Ectodermal cell (in vitro differentiated cells): ENCODE results near the gene ADAMTS4.
"Not testable (repeated sequence)": the region's sequence is repeated elsewhere in the genome, so short reads cannot be mapped to it uniquely, and the experiment has no call there.

Experiments
- H3K27ac ChIP-seq: 2 replicates; pipeline ENCODE4 v1.7.0; 2013; ENCODE audit warnings: mild to moderate bottlenecking, low read depth, low read length; ENCODE audit not compliant: insufficient read depth, poor library complexity, severe bottlenecking
- H3K27me3 ChIP-seq: 2 replicates; pipeline ENCODE4 v1.7.0; 2013; ENCODE audit warnings: mild to moderate bottlenecking, low read length; ENCODE audit not compliant: insufficient read depth, control insufficient read depth, poor library complexity, severe bottlenecking
- H3K36me3 ChIP-seq: one replicate; pipeline ENCODE4 v1.7.0; 2013; ENCODE audit warnings: low read length; ENCODE audit not compliant: control insufficient read depth, insufficient read depth
- H3K4me1 ChIP-seq: one replicate; pipeline ENCODE4 v1.7.0; 2013; ENCODE audit warnings: low read length; ENCODE audit not compliant: control insufficient read depth, insufficient read depth
- H3K4me3 ChIP-seq: 2 replicates; pipeline ENCODE4 v1.7.0; 2013; ENCODE audit warnings: low read depth, low read length, control low read depth; ENCODE audit not compliant: insufficient read depth
- H3K9me3 ChIP-seq: 2 replicates; pipeline ENCODE4 v1.7.0; 2013; ENCODE audit warnings: mild to moderate bottlenecking, low read length, moderate library complexity; ENCODE audit not compliant: control insufficient read depth
- WGBS, 2 experiments: methylation state at CpG; one replicate each; pipeline ENCODE4 v1.1.7; 2013; ENCODE audit warnings: missing lambda C conversion rate in 2 of 2; 5-methylcytosine and 5-hydroxymethylcytosine counted together

Gene ADAMTS4

DNA sequence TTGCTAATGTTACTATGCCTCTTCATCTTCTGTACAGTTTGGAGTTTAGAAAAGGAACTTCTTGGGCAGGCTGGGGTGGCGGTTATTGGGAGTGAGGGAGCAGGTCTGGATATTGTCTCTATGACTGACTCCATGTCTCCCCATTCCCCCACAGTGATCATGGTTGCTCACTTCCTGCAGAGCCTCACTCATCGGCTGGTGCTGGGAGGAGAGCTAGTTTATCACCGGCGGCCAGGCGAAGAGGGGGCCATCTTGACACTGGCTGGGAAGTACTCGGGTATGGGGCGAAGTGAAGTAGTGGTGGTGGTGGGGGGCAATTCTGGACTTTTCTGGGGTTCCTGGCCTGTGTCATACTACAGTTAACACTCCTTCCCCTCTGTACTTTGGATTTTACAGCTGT lies 29.2 kb upstream of the ADAMTS4 start:
- Histone ChIP-seq H3K4me3 (no peak overlapping the region), H3K9me3 (no peaks in the 10 kb centered on the region), H3K4me1 (peaks cover 4% of the 10 kb centered on the region), H3K36me3 (no peaks in the 10 kb centered on the region), H3K27me3 (no peaks in the 10 kb centered on the region), H3K27ac (no peak overlapping the region)
- WGBS, 2 experiments = 96 to 98% methylated on average over 7 of the region's 7 CpGs

DNA sequence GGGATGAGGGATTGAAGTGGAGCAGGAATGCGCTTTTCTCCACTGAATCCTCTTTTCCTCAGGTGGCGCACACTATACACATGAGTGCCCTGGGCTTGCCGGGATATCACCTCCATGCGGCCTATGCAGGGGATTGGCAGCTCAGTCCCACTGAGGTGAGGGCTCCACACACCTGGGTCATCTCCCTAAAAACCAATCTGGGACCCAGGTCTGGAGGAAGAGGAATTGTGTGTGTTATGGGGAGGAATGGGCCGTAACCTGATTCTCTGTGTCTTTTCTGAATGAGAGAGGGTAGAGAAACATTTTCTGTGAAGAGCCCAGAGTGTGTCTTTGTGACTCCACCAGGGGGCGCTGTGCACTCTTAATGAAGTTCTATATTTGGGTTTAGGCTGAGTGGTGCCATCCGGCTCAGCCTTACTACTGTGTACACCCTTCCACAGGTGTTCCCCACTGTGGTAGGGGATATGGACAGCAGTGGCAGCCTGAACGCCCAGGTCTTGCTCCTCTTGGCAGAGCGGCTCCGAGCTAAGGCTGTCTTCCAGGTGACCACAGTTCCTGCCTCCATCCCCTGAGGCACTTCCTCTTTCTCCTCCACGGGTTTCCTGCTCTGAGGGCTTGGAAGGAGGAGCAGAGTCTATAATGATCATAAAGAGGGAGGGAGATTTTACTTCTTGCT lies 28.5 kb upstream of the ADAMTS4 start:
- Histone ChIP-seq H3K4me3 (peak overlapping the region; percentile 8), H3K9me3 (no peaks in the 10 kb centered on the region), H3K36me3 (no peaks in the 10 kb centered on the region), H3K27me3 (no peaks in the 10 kb centered on the region), H3K27ac (no peak overlapping the region), H3K4me1 (peaks cover 4% of the 10 kb centered on the region)
- 63 to 64% methylated on average over 11 of the region's 11 CpGs for WGBS, 2 experiments

DNA sequence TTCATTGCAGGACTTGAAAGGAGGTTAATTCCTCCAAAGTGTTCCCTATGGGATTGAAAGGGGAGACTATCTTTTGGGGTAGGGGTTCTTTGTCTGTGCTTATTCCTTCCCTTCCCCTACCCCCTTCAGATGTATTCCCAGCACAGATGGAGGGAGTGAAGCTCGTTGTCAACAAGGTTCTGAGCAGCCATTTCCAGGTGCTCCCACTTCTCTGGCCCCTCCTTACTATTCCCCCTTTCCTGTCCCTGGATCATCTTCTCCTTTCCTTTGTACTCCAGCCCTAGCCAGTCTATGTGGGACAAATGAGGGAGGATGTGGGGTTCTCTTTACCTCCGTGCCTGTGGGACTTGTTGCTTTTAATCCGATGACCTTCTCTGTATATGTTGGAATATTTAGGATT lies 27.9 kb upstream of the ADAMTS4 start:
- no peaks in the 10 kb centered on the region for H3K27me3 ChIP-seq
- H3K27ac ChIP-seq = no peak overlapping the region
- peaks cover 4% of the 10 kb centered on the region for H3K4me1 ChIP-seq
- no peaks in the 10 kb centered on the region for H3K36me3 ChIP-seq
- no peaks in the 10 kb centered on the region for H3K9me3 ChIP-seq
- WGBS, 2 experiments = 75 to 85% methylated on average over 3 of the region's 3 CpGs
- peak overlapping the region; percentile 57 for H3K4me3 ChIP-seq

DNA sequence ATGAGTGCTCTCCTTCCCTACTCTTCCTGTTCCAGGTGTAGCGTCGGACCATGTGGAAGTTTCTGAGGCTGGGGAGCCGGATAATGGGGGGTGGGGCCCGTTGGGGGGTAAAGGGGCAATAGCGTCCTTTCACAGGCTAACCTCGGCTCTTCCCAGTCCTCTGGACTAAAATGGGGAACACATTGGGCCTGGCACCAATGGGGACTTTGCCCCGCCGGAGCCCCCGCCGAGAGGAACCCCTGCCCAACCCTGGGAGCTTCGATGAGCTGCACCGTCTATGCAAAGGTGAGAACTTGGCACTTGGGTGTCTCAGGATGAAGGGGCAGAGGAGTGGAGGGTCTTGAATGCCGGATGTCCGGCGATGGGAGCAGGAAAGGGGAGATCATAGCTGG lies 27.5 kb upstream of the ADAMTS4 start:
- no peak overlapping the region for H3K27ac ChIP-seq
- H3K4me1 ChIP-seq = peaks cover 4% of the 10 kb centered on the region
- H3K9me3 ChIP-seq = no peaks in the 10 kb centered on the region
- 18 to 20% methylated on average over 15 of the region's 15 CpGs for WGBS, 2 experiments
- peak overlapping the region; percentile 57 for H3K4me3 ChIP-seq
- no peaks in the 10 kb centered on the region for H3K36me3 ChIP-seq
- no peaks in the 10 kb centered on the region for H3K27me3 ChIP-seq

DNA sequence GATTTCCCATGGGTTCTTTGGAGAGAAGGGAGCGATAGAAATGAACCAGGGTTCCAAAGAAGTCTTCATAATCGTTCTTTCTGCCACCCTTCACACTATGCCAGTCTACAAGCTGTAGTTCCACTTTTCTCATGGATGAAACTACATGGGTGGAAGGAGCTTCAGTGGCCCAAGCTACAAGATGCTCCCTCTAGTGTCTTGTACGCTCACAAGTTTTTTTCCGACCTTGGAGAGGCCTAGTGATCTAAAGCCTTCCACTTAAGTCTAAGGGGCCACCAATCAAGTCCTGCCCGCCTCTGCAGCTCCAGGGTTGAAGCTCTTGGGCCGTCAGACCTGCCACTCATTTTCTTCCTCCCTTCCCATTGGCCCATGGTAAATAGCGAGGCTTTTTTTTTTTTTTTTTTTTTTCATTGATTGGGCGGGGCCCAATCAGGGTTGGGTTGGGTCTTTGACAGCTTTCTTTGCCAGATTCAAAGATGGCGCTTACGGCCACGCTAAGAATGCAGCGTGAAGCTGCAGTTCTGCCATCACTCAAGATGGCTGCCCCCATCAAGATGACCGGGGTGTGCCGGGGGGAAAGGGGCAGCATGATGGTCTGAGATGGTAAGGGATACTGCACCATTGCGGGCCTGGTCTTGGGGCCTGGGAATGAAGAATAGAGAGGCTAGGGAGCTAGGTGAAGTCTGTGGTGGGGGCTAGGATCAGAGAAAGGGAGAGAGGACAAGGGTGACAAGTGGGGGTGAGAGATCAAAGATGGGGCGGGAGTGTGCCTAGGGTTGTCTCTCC lies 26.9 kb upstream of the ADAMTS4 start, which contains the start of gene TOMM40L:
TSS of gene TOMM40L (plus strand) at position 527 of the 786 bp plus-strand sequence. CDS start 430 bp downstream, outside the sequence.
- H3K4me3 ChIP-seq = peak within 1 kb of the TSS; percentile 57
- H3K27me3 ChIP-seq = no peaks in the 10 kb centered on the region
- 9 to 10% methylated on average over 16 of the region's 16 CpGs for WGBS, 2 experiments
- H3K9me3 ChIP-seq = no peaks in the 10 kb centered on the region
- H3K27ac ChIP-seq = no peak within 1 kb of the TSS
- peaks cover 4% of the 10 kb centered on the region for H3K4me1 ChIP-seq
- no peaks in the 10 kb centered on the region for H3K36me3 ChIP-seq

DNA sequence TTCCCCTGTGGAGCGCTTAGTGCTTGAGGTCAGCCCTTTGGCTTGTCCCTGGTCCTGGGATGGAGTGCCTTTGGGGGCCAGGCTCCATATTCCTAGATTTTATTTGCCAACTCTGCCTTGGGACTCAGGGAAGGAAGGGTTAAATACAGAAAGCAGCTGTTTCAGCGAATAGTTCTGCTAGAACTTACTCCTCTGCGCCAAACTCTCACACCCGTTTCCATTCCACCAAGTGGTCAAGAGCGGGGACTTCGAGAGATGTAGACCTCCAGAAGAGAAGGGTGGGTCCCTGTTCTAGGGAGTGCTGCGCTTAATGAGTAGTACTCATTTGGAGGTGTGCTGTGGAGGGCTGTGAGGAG lies 26.3 kb upstream of the ADAMTS4 start:
- peaks cover 4% of the 10 kb centered on the region for H3K4me1 ChIP-seq
- no peak overlapping the region for H3K27ac ChIP-seq
- no peaks in the 10 kb centered on the region for H3K9me3 ChIP-seq

DNA sequence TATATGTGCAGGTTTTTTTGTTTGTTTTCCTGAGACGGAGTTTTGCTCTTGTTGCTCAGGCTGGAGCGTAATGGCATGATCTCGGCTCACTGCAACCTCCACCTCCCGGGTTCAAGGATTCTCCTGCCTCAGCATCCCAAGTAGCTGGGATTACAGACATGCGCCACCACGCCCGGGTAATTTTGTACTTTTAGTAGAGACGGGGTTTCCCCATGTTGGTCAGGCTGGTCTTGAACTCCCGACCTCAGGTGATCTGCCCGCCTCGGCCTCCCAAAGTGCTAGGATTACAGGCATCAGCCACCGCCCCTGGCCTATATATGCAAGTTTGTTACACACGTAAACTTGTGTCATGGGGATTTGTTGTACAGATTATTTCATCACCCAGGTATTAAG lies 25.8 kb upstream of the ADAMTS4 start:
- H3K27ac ChIP-seq, H3K9me3 ChIP-seq, H3K36me3 ChIP-seq, H3K4me1 ChIP-seq, H3K27me3 ChIP-seq, H3K4me3 ChIP-seq: not testable (repeated sequence)
- WGBS, 2 experiments = 89 to 92% methylated on average over 13 of the region's 13 CpGs

More for the DNA sequence above, 26.3 kb upstream of the ADAMTS4 start:
- no peaks in the 10 kb centered on the region for H3K27me3 ChIP-seq
- 92% methylated on average over 7 of the region's 7 CpGs for WGBS, 2 experiments
- no peaks in the 10 kb centered on the region for H3K36me3 ChIP-seq
- no peak overlapping the region for H3K4me3 ChIP-seq

DNA sequence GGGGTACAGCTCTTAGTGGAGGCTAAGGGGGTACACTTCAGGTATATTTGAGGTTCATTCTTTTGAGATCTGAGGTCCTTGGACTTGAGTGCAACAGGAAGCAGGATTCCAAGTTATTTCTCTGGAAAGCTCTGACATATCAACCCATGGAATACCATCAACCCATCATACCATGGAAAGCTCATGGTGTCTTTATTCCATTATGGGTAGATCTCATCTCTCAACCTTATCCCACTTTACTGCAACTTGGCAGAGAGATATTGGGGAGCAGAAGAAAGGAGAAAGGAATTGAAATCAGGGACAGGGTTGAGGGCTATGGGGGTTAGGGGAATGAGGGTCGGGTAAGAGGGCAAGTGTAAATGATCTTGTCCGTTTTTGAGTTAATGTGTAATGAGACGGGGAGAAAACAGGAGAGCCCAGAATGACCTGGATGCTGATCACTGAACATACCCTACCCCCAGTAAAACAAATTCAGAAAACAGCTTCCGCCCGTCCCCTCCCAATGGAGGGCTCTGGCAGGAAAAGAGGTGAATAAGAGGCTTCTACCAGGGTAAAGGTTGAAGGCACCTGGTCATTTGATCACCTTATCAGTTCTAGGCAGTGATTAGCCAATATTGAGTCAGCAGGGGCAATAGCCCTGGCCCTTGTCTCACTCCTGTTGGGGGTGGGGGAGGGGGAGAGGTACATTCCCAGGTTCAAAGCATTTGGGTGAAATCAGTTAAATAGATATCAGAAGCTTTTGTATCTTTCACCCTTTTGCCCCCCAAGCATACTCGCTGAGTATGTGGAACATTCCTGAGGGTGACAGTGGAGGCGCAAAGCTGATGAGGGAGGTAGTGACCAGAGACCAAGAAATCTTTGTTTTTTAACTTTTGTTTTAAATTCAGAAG lies 25.2 kb upstream of the ADAMTS4 start:
- Histone ChIP-seq H3K27ac (no peak overlapping the region), H3K4me1 (peaks cover 4% of the 10 kb centered on the region), H3K27me3 (no peaks in the 10 kb centered on the region), H3K36me3 (no peaks in the 10 kb centered on the region), H3K4me3 (no peak overlapping the region), H3K9me3 (no peaks in the 10 kb centered on the region)
- WGBS, 2 experiments = 91 to 99% methylated on average over 6 to 7 of the region's 7 CpGs

DNA sequence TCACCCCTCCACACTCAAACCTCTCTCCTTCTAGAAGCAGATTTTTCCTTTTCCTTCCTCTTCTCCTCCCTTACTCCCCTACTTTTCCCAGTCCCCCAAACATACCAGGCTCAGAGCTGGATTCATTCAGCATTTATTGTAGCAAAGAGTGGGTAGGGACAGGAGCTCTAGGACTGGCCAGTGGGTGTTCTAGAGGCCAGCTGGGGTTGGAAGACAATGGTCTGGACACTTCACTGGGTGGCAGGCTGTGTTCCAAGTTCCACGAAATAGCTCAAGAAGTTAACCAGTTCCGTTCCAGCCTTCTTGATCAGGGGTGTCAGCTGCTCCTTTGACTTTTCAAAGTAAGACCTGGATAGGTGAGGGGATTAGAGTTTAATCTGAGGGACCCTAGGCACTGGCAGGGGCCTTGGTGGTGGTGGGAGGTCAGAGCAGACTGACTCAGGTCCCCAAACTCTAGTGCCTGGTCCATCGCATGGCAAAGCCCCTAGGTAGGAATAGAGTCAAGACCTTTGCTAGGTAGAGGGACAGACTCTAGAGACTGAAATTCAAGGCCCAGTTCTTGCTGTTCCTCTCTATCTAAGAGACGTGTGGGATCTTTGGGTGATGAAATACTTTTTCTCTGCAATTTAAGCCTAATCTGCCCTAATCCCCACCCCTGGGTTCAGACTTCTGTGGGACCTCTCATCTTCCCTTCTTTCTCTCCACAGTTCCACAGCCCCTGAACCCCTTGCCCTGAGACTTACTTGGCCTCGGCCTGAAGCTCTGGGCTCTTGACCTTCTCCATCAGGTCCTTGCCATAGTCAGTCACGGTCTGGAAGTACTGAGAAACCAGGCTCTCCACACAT lies 23.5 kb upstream of the ADAMTS4 start:
- no peak overlapping the region for H3K27ac ChIP-seq
- H3K27me3 ChIP-seq = no peaks in the 10 kb centered on the region
- 91% methylated on average over 6 of the region's 6 CpGs for WGBS, 2 experiments
- H3K36me3 ChIP-seq = no peaks in the 10 kb centered on the region
- peaks cover 4% of the 10 kb centered on the region for H3K4me1 ChIP-seq
- H3K4me3 ChIP-seq = no peak overlapping the region
- H3K9me3 ChIP-seq = no peaks in the 10 kb centered on the region
